Measurements from ENCODE around the gene CREB3L1. TPM values are rescaled to one million over a fixed set of nuclear protein-coding genes. Genes with fewer than 3 reads are reported as not detected.

The CREB3L1 gene
- total RNA-seq, 1 donor from 2014 or later: 40.9 TPM

GRCh38 chr11:46351606-46352005, 74.1 kb downstream of the CREB3L1 start:
- peak overlapping the region; percentile 77 for H3K27ac ChIP-seq (replicated peaks)
- peaks cover 66% of the 10 kb centered on the region for H3K4me1 ChIP-seq
- intact Hi-C loops (cut with micrococcal nuclease): no loop called here
- no peaks in the 10 kb centered on the region for H3K27me3 ChIP-seq (ENCODE audit: low read depth)
- no peak for TF ChIP-seq CTCF (IDR thresholded peaks at IDR 0.05; ENCODE audit: borderline replicate concordance)
- no peak for DNase-seq
- peak overlapping the region; percentile 37 for H3K4me3 ChIP-seq
- no peaks in the 10 kb centered on the region for H3K9me3 ChIP-seq (replicated peaks)
- peaks cover 6% of the 10 kb centered on the region for H3K36me3 ChIP-seq

GRCh38 chr11:46352063-46352841, 74.8 kb downstream of the CREB3L1 start:
- intact Hi-C loops (cut with micrococcal nuclease): no loop called here

GRCh38 chr11:46353698-46354097, 76.2 kb downstream of the CREB3L1 start:
- no peak for DNase-seq
- Histone ChIP-seq H3K4me3 (no peak overlapping the region), H3K27me3 (ENCODE audit: low read depth) (no peaks in the 10 kb centered on the region), H3K4me1 (peaks cover 67% of the 10 kb centered on the region), H3K27ac (replicated peaks) (peak overlapping the region; percentile 1), H3K36me3 (peaks cover 6% of the 10 kb centered on the region), H3K9me3 (replicated peaks) (no peaks in the 10 kb centered on the region)
- TF ChIP-seq CTCF (IDR thresholded peaks at IDR 0.05; ENCODE audit: borderline replicate concordance): no peak
- intact Hi-C loops (cut with micrococcal nuclease): no loop called here

More at GRCh38 chr11:46352063-46352841, 74.8 kb downstream of the CREB3L1 start:
- Histone ChIP-seq H3K4me3 (peak overlapping the region; percentile 37), H3K4me1 (peaks cover 68% of the 10 kb centered on the region), H3K27me3 (ENCODE audit: low read depth) (no peaks in the 10 kb centered on the region), H3K9me3 (replicated peaks) (no peaks in the 10 kb centered on the region), H3K36me3 (peaks cover 6% of the 10 kb centered on the region), H3K27ac (replicated peaks) (peak overlapping the region; percentile 77)
- TF ChIP-seq CTCF (IDR thresholded peaks at IDR 0.05; ENCODE audit: borderline replicate concordance): peak; percentile 95
- DNase-seq: no peak

GRCh38 chr11:46356924-46357482, 79.5 kb downstream of the CREB3L1 start:
- TF ChIP-seq CTCF (IDR thresholded peaks at IDR 0.05; ENCODE audit: borderline replicate concordance): no peak
- intact Hi-C loops (cut with micrococcal nuclease): no loop called here
- no peaks in the 10 kb centered on the region for H3K9me3 ChIP-seq (replicated peaks)
- H3K27ac ChIP-seq (replicated peaks): peak overlapping the region; percentile 42
- no peak for DNase-seq
- H3K27me3 ChIP-seq (ENCODE audit: low read depth): no peaks in the 10 kb centered on the region
- no peak overlapping the region for H3K4me3 ChIP-seq
- peaks cover 6% of the 10 kb centered on the region for H3K36me3 ChIP-seq
- H3K4me1 ChIP-seq: peaks cover 57% of the 10 kb centered on the region

GRCh38 chr11:46357483-46357936, 80.0 kb downstream of the CREB3L1 start:
- Histone ChIP-seq H3K4me3 (no peak overlapping the region), H3K4me1 (peaks cover 57% of the 10 kb centered on the region), H3K27ac (replicated peaks) (peak overlapping the region; percentile 42), H3K36me3 (peaks cover 6% of the 10 kb centered on the region), H3K27me3 (ENCODE audit: low read depth) (no peaks in the 10 kb centered on the region), H3K9me3 (replicated peaks) (no peaks in the 10 kb centered on the region)
- DNase-seq: no peak
- intact Hi-C loops (cut with micrococcal nuclease): no loop called here
- TF ChIP-seq CTCF (IDR thresholded peaks at IDR 0.05; ENCODE audit: borderline replicate concordance): no peak

Measured in left ventricle myocardium inferior (tissue), 1 donor.